Mesendoderm (in vitro differentiated cells): ENCODE data around the gene DNMT3B.

Source experiments
- DNase-seq: peaks from one replicate; pipeline ENCODE4 v3.0.0; 2013
- H2AK5ac ChIP-seq: 2 replicates; pipeline ENCODE4 v1.6.1; 2013; ENCODE audit warnings: low read length, inconsistent platforms
- H2BK120ac ChIP-seq: 2 replicates; pipeline ENCODE4 v1.6.1; 2013; ENCODE audit warnings: low read depth, mild to moderate bottlenecking, low read length, moderate library complexity, mixed read lengths
- H2BK15ac ChIP-seq: replicated peaks from 2 replicates; pipeline ENCODE4 v1.6.1; 2013; ENCODE audit warnings: low read depth, mild to moderate bottlenecking, moderate library complexity
- H2BK5ac ChIP-seq: 2 replicates; pipeline ENCODE4 v1.6.1; 2013; ENCODE audit warnings: low read length, inconsistent platforms
- H3K18ac ChIP-seq: 2 replicates; pipeline ENCODE4 v1.6.1; 2013; ENCODE audit warnings: mild to moderate bottlenecking, low read length, mixed read lengths
- H3K23ac ChIP-seq: one replicate; pipeline ENCODE4 v1.6.1; 2013; ENCODE audit warnings: low read length
- H3K27ac ChIP-seq: 2 replicates; pipeline ENCODE4 v1.5.1; 2013; ENCODE audit warnings: low read depth, mild to moderate bottlenecking, inconsistent platforms, low read length, moderate library complexity
- H3K27me3 ChIP-seq: 2 replicates; pipeline ENCODE4 v1.6.1; 2013; ENCODE audit warnings: low read length, control low read depth, mild to moderate bottlenecking, inconsistent platforms; ENCODE audit not compliant: insufficient read depth, poor library complexity
- H3K36me3 ChIP-seq: 2 replicates; pipeline ENCODE4 v1.6.1; 2013; ENCODE audit warnings: low read length, inconsistent platforms; ENCODE audit not compliant: control insufficient read depth, insufficient read depth
- H3K4ac ChIP-seq: one replicate; pipeline ENCODE4 v1.6.1; 2013; ENCODE audit warnings: low read depth, mild to moderate bottlenecking, low read length, moderate library complexity
- H3K4me1 ChIP-seq: 2 replicates; pipeline ENCODE4 v1.6.1; 2013; ENCODE audit warnings: low read depth, low read length, inconsistent platforms; ENCODE audit not compliant: control insufficient read depth
- H3K4me2 ChIP-seq: 2 replicates; pipeline ENCODE4 v1.6.1; 2013; ENCODE audit warnings: low read length
- H3K4me3 ChIP-seq: 2 replicates; pipeline ENCODE4 v1.5.1; 2013; ENCODE audit warnings: mild to moderate bottlenecking, low read length
- H3K56ac ChIP-seq: one replicate; pipeline ENCODE4 v1.6.1; 2013; ENCODE audit warnings: low read length
- H3K79me1 ChIP-seq: 2 replicates; pipeline ENCODE4 v1.6.1; 2013; ENCODE audit warnings: low read length, inconsistent platforms
- H3K79me2 ChIP-seq: 2 replicates; pipeline ENCODE4 v1.6.1; 2013; ENCODE audit warnings: mild to moderate bottlenecking, low read length; ENCODE audit not compliant: control insufficient read depth, insufficient read depth
- H3K9ac ChIP-seq: 2 replicates; pipeline ENCODE4 v1.6.1; 2013; ENCODE audit warnings: low read length, inconsistent platforms
- H4K5ac ChIP-seq: one replicate; pipeline ENCODE4 v1.6.1; 2013; ENCODE audit warnings: low read length
- H4K8ac ChIP-seq: one replicate; pipeline ENCODE4 v1.6.1; 2013; ENCODE audit warnings: low read depth, mild to moderate bottlenecking, control low read depth, low read length, moderate library complexity
- WGBS: extraction: QIAGEN DNeasy Blood & Tissue Kit; methylation state at CpG from one replicate; pipeline ENCODE4 v1.1.7; 2013; ENCODE audit warnings: low lambda C conversion rate, missing lambda C conversion rate; ENCODE audit not compliant: insufficient coverage; ENCODE audit errors: extremely low coverage; 5-methylcytosine and 5-hydroxymethylcytosine counted together

The DNMT3B gene

DNA sequence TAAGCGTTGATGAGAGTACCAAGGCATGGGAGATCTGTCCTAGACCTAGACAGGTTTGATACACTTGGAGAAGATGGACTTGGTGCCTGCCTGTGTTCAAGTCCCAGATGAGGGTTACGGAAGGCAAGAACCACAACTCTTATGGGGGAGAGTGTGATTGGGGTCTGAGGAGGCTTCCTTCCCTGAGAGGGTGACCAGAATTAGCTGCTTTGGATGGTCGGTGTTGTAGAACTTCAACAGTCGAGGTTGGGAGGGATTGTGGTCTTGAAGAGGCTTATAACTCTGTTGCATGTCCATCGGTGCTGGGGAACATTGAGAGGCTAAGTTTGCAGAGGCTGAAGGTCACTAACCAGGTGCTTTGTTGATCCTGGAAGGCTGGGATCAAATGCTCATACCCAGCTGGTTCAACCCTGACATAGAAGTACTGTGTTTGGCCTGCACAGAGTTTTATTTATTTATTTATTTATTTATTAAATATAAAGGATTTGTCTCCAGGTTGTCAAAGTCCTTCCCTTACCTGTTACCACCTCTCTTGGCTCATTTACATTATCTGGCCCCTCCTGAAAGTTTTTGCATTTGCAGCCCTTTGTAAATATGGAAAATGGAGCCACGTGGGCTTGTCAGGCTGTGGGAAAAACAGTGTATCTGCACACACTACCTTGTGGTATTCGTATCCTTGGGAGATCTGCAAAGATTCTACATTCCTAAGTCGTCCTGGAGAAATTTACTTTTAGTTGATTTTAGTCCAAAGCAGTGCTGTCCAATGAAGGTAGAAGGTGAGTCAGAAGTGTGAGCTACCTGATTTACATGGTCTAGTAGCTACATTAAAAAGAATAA, 80.7 kb downstream of the DNMT3B start:
- H3K27me3 ChIP-seq = no peaks in the 10 kb centered on the region
- no peak overlapping the region for H2BK120ac ChIP-seq
- no peak overlapping the region for H4K5ac ChIP-seq
- H2BK5ac ChIP-seq = no peak overlapping the region
- no peak overlapping the region for H3K27ac ChIP-seq
- H3K79me2 ChIP-seq = peaks cover 25% of the 10 kb centered on the region
- no peak overlapping the region for H3K4me3 ChIP-seq
- no peak overlapping the region for H3K4ac ChIP-seq
- no peak for DNase-seq
- no CpG with 5 or more reads among the region's 8 CpGs for WGBS
- no peak overlapping the region for H2AK5ac ChIP-seq
- H3K4me2 ChIP-seq = no peak overlapping the region
- H3K56ac ChIP-seq = no peak overlapping the region
- no peak overlapping the region for H3K23ac ChIP-seq
- H3K79me1 ChIP-seq = peaks cover 17% of the 10 kb centered on the region
- H4K8ac ChIP-seq = no peak overlapping the region
- H2BK15ac ChIP-seq = no peak overlapping the region
- H3K9ac ChIP-seq = no peak overlapping the region
- H3K18ac ChIP-seq = no peak overlapping the region
- peaks cover 28% of the 10 kb centered on the region for H3K36me3 ChIP-seq
- no peaks in the 10 kb centered on the region for H3K4me1 ChIP-seq

DNA sequence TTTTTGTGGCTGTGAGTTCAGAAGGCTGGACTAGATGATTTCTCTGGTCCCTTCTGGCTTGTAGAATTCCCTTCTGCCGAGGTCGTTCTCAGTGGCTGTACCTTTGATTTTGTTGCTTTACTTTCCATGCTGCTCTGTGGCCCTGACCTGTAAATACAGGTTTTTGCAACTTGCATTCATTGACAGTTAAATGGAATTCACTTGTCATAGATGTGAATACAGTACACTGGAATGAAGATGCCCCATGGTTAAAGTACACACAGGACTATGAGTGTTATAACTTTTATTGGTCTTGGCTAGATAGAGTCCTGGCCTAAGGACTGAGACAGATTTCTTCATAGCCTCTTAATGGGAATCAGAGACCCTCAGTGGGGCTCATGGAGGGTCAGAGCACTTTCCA, 83.6 kb downstream of the DNMT3B start:
- Histone ChIP-seq H3K9ac (no peak overlapping the region), H2AK5ac (no peak overlapping the region), H4K5ac (no peak overlapping the region), H2BK120ac (no peak overlapping the region), H3K27ac (no peak overlapping the region), H3K18ac (no peak overlapping the region), H3K79me1 (peaks cover 16% of the 10 kb centered on the region), H2BK5ac (no peak overlapping the region), H3K79me2 (peaks cover 22% of the 10 kb centered on the region), H3K27me3 (no peaks in the 10 kb centered on the region), H3K4ac (no peak overlapping the region), H3K4me2 (no peak overlapping the region), H3K23ac (no peak overlapping the region), H3K4me1 (no peaks in the 10 kb centered on the region), H4K8ac (no peak overlapping the region), H2BK15ac (no peak overlapping the region), H3K56ac (no peak overlapping the region), H3K36me3 (peaks cover 17% of the 10 kb centered on the region), H3K4me3 (no peak overlapping the region)
- DNase-seq = no peak
- no CpG with 5 or more reads among the region's 2 CpGs for WGBS

DNA sequence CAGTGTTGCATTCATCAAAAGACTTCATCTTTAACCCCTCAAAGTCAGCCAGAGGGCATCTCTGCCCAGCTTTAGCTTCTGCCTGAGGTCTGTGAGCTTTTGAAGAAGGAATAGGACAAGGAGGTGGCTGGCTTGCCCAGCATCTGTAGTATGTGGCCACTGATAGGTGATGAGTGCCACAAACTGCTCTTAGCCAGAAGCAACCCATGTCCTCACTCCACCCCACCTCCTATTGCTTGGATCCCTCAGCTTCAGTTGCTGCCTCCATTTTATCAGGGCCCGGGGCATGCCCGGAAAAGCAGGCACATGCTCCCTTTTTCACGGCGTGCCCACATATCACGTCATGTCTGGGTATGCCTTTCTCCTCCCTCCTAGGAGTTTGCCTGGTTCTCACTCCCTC, 84.7 kb downstream of the DNMT3B start:
- Histone ChIP-seq H3K4me2 (no peak overlapping the region), H2BK120ac (no peak overlapping the region), H3K4me3 (no peak overlapping the region), H3K56ac (no peak overlapping the region), H4K8ac (no peak overlapping the region), H3K18ac (no peak overlapping the region), H3K36me3 (peaks cover 14% of the 10 kb centered on the region), H3K23ac (no peak overlapping the region), H3K4ac (no peak overlapping the region), H2BK5ac (no peak overlapping the region), H3K27ac (no peak overlapping the region), H3K9ac (no peak overlapping the region), H2AK5ac (no peak overlapping the region), H3K27me3 (no peaks in the 10 kb centered on the region), H3K79me2 (peaks cover 18% of the 10 kb centered on the region), H4K5ac (no peak overlapping the region), H3K79me1 (peaks cover 13% of the 10 kb centered on the region), H2BK15ac (no peak overlapping the region), H3K4me1 (no peaks in the 10 kb centered on the region)
- no peak for DNase-seq
- no CpG with 5 or more reads among the region's 5 CpGs for WGBS

DNA sequence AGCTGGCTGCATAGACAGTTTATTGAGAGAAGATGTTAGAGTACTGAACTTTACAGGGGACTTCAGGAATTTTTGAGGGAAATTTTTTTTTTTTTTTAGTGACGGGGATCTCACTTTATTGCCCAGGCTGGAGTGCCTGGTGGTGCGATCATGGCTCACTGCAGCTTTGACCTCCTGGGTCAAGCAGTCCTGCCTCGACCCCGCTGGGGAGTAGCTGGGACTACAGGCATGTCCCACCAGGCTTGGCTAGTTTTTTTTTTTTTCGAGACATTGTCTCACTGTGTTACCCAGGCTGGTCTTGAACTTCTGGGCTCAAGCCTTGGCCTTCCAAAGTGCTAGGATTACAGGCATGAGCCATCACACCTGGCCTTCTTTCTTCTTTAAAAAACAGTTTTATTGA, 85.8 kb downstream of the DNMT3B start:
- Histone ChIP-seq H3K36me3 (peaks cover 8% of the 10 kb centered on the region), H3K27ac (no peak overlapping the region)

DNA sequence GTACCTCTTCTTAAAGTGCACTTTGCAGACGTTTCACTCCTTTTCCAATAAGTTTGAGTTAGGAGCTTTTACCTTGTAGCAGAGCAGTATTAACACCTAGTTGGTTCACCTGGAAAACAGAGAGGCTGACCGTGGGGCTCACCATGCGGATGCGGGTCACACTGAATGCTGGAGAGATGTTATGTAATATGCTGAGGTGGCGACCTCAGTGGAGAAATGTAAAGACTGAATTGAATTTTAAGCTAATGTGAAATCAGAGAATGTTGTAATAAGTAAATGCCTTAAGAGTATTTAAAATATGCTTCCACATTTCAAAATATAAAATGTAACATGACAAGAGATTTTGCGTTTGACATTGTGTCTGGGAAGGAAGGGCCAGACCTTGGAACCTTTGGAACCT, 86.7 kb downstream of the DNMT3B start:
- no peaks in the 10 kb centered on the region for H3K4me1 ChIP-seq
- H3K27me3 ChIP-seq = no peaks in the 10 kb centered on the region
- no peak overlapping the region for H3K4me2 ChIP-seq
- peaks cover 4% of the 10 kb centered on the region for H3K79me2 ChIP-seq
- peaks cover 6% of the 10 kb centered on the region for H3K36me3 ChIP-seq
- H3K27ac ChIP-seq = no peak overlapping the region
- H3K4me3 ChIP-seq = no peak overlapping the region
- no CpG with 5 or more reads among the region's 6 CpGs for WGBS
- H3K4ac ChIP-seq = no peak overlapping the region
- peaks cover 4% of the 10 kb centered on the region for H3K79me1 ChIP-seq
- no peak overlapping the region for H2BK120ac ChIP-seq
- no peak overlapping the region for H2BK5ac ChIP-seq
- no peak overlapping the region for H3K9ac ChIP-seq
- no peak overlapping the region for H2AK5ac ChIP-seq
- H4K8ac ChIP-seq = no peak overlapping the region
- no peak overlapping the region for H4K5ac ChIP-seq
- no peak for DNase-seq
- H3K23ac ChIP-seq = no peak overlapping the region
- H2BK15ac ChIP-seq = no peak overlapping the region
- no peak overlapping the region for H3K18ac ChIP-seq
- no peak overlapping the region for H3K56ac ChIP-seq

More for the DNA sequence above, 85.8 kb downstream of the DNMT3B start:
- Histone ChIP-seq H3K56ac (no peak overlapping the region), H3K4me2 (no peak overlapping the region), H3K4ac (no peak overlapping the region), H4K8ac (no peak overlapping the region), H4K5ac (no peak overlapping the region), H2BK5ac (no peak overlapping the region), H2AK5ac (no peak overlapping the region), H3K23ac (no peak overlapping the region), H3K4me1 (no peaks in the 10 kb centered on the region), H3K4me3 (no peak overlapping the region), H3K79me1 (peaks cover 6% of the 10 kb centered on the region), H3K18ac (no peak overlapping the region), H2BK15ac (no peak overlapping the region), H3K9ac (no peak overlapping the region), H3K79me2 (peaks cover 10% of the 10 kb centered on the region), H3K27me3 (no peaks in the 10 kb centered on the region), H2BK120ac (no peak overlapping the region)
- WGBS = no CpG with 5 or more reads among the region's 5 CpGs
- no peak for DNase-seq

DNA sequence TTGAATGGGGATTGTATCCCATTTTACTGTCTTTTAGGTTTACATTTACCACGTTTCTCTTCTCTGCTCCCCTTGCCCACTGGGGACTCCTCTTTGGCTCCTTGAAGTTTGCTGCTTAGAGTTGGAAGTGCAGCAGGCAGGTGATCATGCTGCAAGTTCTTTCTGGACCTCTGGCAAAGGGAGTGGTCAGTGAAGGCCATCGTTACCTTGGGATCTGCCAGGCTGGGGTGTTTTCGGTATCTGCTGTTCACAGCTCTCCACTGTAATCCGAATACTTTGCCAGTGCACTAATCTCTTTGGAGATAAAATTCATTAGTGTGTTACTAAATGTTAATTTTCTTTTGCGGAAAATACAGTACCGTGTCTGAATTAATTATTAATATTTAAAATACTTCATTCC, 87.4 kb downstream of the DNMT3B start:
- peaks cover 4% of the 10 kb centered on the region for H3K79me1 ChIP-seq

More for the DNA sequence above, 87.4 kb downstream of the DNMT3B start:
- Histone ChIP-seq H2AK5ac (no peak overlapping the region), H3K79me2 (peaks cover 4% of the 10 kb centered on the region), H2BK15ac (no peak overlapping the region), H3K23ac (no peak overlapping the region), H2BK5ac (no peak overlapping the region), H3K9ac (no peak overlapping the region), H4K8ac (no peak overlapping the region), H3K27ac (no peak overlapping the region), H3K18ac (no peak overlapping the region), H3K4me2 (no peak overlapping the region), H4K5ac (no peak overlapping the region), H3K4me3 (no peak overlapping the region), H3K4me1 (no peaks in the 10 kb centered on the region), H3K27me3 (no peaks in the 10 kb centered on the region), H2BK120ac (no peak overlapping the region), H3K56ac (no peak overlapping the region), H3K36me3 (peaks cover 6% of the 10 kb centered on the region), H3K4ac (no peak overlapping the region)
- no CpG with 5 or more reads among the region's 6 CpGs for WGBS
- DNase-seq = no peak
